ENCODE results near the gene MARCOL. TPM values are rescaled to one million over a fixed set of nuclear protein-coding genes. Genes with fewer than 3 reads are reported as not detected.
A peak's percentile ranks its signal among the peaks of the same experiment; 100 is the strongest.

The MARCOL gene
- total RNA-seq, 1 experiment from 2014 or later = not detected

DNA sequence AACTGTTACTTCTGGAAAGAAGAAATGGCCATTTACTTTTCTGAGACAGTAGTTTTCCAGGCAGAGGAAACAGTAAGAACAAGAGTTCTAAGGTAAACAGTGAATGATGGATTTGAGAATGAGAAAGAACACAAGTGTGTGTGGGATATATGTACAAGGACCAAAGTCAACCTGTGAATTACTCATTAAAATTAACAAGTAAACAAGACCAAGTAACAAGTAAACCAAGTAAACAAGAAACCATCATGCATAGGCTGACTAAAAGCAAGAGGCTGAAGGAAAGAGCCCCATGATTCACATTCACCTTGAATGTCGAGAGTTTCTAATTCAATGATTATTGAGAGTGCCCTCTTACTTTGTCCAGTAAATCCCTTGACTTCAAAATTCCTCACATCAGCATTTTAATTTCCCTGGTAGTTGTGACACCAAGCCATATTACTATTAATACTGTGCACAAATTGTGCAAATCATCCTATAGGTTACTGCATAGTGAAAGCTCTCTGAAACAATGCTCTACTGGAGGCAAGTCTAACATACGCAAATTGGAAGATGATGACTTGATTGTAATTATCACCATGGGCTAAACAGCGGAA lies 9.8 kb upstream of the MARCOL start (continued):
- TF ChIP-seq NFE2L1 (CRISPR knock-in tag; IDR thresholded peaks at IDR 0.05) (no peak), OVOL2 (CRISPR knock-in tag; IDR thresholded peaks at IDR 0.05; ENCODE audit: borderline replicate concordance) (no peak)

DNA sequence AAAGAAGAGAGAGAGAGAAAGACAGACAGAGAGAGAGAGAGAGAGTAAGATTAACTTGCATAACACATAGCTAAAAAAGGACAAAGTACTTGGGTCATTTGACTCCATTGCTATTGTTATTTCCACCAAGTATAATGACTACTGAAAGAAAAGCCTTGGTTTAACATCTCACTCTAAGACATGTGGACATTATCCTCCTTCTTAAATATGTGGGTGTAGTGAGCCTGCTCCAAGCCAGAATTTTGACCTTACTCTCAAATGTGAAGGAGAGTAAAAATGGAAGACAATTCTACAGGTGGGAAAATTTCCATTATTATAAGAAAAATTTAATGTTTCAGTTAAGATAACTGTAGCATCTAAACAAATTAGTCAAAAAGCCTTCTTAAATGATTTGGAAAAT lies 8.5 kb upstream of the MARCOL start:
- H3K36me3 Mint-ChIP-seq = peaks cover 11% of the 10 kb centered on the region; the same call in 1 of the 2 replicates
- TF ChIP-seq ZNF219 (CRISPR knock-in tag; IDR thresholded peaks at IDR 0.05; ENCODE audit: borderline replicate concordance) = no peak
- TF ChIP-seq, protein P1, sequence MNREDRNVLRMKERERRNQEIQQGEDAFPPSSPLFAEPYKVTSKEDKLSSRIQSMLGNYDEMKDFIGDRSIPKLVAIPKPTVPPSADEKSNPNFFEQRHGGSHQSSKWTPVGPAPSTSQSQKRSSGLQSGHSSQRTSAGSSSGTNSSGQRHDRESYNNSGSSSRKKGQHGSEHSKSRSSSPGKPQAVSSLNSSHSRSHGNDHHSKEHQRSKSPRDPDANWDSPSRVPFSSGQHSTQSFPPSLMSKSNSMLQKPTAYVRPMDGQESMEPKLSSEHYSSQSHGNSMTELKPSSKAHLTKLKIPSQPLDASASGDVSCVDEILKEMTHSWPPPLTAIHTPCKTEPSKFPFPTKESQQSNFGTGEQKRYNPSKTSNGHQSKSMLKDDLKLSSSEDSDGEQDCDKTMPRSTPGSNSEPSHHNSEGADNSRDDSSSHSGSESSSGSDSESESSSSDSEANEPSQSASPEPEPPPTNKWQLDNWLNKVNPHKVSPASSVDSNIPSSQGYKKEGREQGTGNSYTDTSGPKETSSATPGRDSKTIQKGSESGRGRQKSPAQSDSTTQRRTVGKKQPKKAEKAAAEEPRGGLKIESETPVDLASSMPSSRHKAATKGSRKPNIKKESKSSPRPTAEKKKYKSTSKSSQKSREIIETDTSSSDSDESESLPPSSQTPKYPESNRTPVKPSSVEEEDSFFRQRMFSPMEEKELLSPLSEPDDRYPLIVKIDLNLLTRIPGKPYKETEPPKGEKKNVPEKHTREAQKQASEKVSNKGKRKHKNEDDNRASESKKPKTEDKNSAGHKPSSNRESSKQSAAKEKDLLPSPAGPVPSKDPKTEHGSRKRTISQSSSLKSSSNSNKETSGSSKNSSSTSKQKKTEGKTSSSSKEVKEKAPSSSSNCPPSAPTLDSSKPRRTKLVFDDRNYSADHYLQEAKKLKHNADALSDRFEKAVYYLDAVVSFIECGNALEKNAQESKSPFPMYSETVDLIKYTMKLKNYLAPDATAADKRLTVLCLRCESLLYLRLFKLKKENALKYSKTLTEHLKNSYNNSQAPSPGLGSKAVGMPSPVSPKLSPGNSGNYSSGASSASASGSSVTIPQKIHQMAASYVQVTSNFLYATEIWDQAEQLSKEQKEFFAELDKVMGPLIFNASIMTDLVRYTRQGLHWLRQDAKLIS (CRISPR knock-in tag; IDR thresholded peaks at IDR 0.05; ENCODE audit: borderline replicate concordance) = no peak
- no peak for TF ChIP-seq SMAD4 (CRISPR knock-in tag; IDR thresholded peaks at IDR 0.05)
- TF ChIP-seq OVOL2 (CRISPR knock-in tag; IDR thresholded peaks at IDR 0.05; ENCODE audit: borderline replicate concordance) = no peak
- TF ChIP-seq CREB1 (CRISPR knock-in tag; IDR thresholded peaks at IDR 0.05) = no peak
- no peak for TF ChIP-seq ZNF281 (CRISPR knock-in tag; IDR thresholded peaks at IDR 0.05)
- TF ChIP-seq SOX15 (CRISPR knock-in tag; IDR thresholded peaks at IDR 0.05) = no peak
- TF ChIP-seq, protein P2, sequence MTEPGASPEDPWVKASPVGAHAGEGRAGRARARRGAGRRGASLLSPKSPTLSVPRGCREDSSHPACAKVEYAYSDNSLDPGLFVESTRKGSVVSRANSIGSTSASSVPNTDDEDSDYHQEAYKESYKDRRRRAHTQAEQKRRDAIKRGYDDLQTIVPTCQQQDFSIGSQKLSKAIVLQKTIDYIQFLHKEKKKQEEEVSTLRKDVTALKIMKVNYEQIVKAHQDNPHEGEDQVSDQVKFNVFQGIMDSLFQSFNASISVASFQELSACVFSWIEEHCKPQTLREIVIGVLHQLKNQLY (CRISPR knock-in tag; IDR thresholded peaks at IDR 0.05) = no peak
- TF ChIP-seq ETV6 (CRISPR knock-in tag; IDR thresholded peaks at IDR 0.05) = no peak
- no peak for TF ChIP-seq GTF2I (CRISPR knock-in tag; conservative IDR thresholded peaks at IDR 0.05)
- TF ChIP-seq ZNF232 (CRISPR knock-in tag; IDR thresholded peaks at IDR 0.05) = no peak
- TF ChIP-seq, protein P3, sequence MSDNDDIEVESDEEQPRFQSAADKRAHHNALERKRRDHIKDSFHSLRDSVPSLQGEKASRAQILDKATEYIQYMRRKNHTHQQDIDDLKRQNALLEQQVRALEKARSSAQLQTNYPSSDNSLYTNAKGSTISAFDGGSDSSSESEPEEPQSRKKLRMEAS (CRISPR knock-in tag; IDR thresholded peaks at IDR 0.05) = no peak
- TF ChIP-seq ESRRA (CRISPR knock-in tag; IDR thresholded peaks at IDR 0.05; ENCODE audit: borderline replicate concordance) = no peak
- TF ChIP-seq RELA (CRISPR knock-in tag; IDR thresholded peaks at IDR 0.05; ENCODE audit: borderline replicate concordance) = no peak
- no peak for TF ChIP-seq ZBTB21 (CRISPR knock-in tag; IDR thresholded peaks at IDR 0.05; ENCODE audit: borderline replicate concordance)
- no peak for TF ChIP-seq ATF1 (CRISPR knock-in tag; IDR thresholded peaks at IDR 0.05)
- H3K4me3 Mint-ChIP-seq = peak overlapping the region; percentile 76
- POLR2A ChIA-PET = no interaction called here
- H3K4me1 Mint-ChIP-seq = peaks cover 26% of the 10 kb centered on the region
- CTCF ChIA-PET = interaction anchor here (0.6 kb wide), 1 partner anchor 84 kb away, joined by 3 read pairs; no protein-coding TSS in a partner anchor
- no peak for ATAC-seq
- H3K9me3 Mint-ChIP-seq = peaks cover 13% of the 10 kb centered on the region
- no peak for DNase-seq (ENCODE audit: low spot score)
- no peaks in the 10 kb centered on the region for H3K27me3 Mint-ChIP-seq (ENCODE audit: low read depth)
- H3K27ac Mint-ChIP-seq = no peak overlapping the region

Measured in WTC11 (cell line).